HepG2 (cell line): ENCODE data around the gene IQCK. TPM values are rescaled to one million over a fixed set of nuclear protein-coding genes. Genes with fewer than 3 reads are reported as not detected.

Source experiments
- ATAC-seq: fragments of 200-7000 bp; cut with Tn5 transposase; 3 replicates; pipeline ENCODE4 v1.9.1; 2020; ENCODE audit warnings: mild to moderate bottlenecking, moderate library complexity
- BruUV-seq: library from RNA; stranded (reverse); fragments of 400-500 nt; replicated peaks from 2 replicates; lab custom pipeline; 2021; lab: Mats Ljungman, UMichigan
- CTCF ChIA-PET: fragments of 300-600 bp; formaldehyde crosslinking; extraction: SDS; loops from one replicate; lab custom pipeline; 2021; ENCODE audit warnings: low total read pairs, inconsistent platforms, low intra/inter-chr PET ratio; lab: Yijun Ruan, JAX
- POLR2A ChIA-PET: fragments of 350-600 bp; sonication (Branson Sonifier 250); formaldehyde crosslinking; loops from one replicate; lab custom pipeline; 2020; ENCODE audit warnings: antibody characterized with exemption, inconsistent platforms; lab: Yijun Ruan, JAX
- DNase-seq: peaks from one replicate; pipeline ENCODE4 v3.0.0-alpha.2; 2015; ENCODE audit warnings: low spot score
- FAIRE-seq: peaks from 3 replicates; lab custom pipeline; 2011; peaks lifted over from hg19 to GRCh38; lab: Jason Lieb, UNC
- H2AFZ ChIP-seq: one replicate; pipeline ENCODE4 v1.6.1; 2011; ENCODE audit warnings: low read length, inconsistent platforms
- H3K27ac ChIP-seq: fragments of 300-600 bp; 3 replicates; pipeline ENCODE4 v1.8.0; 2011; ENCODE audit warnings: mixed run types, mild to moderate bottlenecking, mixed read lengths, low read length, inconsistent platforms; ENCODE audit not compliant: insufficient read depth; ENCODE audit errors: extremely low read length
- H3K27me3 ChIP-seq, 2 experiments: fragments of 200-600 bp in 1 of 2; 2 replicates in 1 of 2; 3 replicates in 1 of 2; pipeline versions ENCODE4 v1.6.0 to v1.8.0; 2011; ENCODE audit warnings: low read length in 2 of 2, mild to moderate bottlenecking in 2 of 2, moderate library complexity in 2 of 2, inconsistent platforms in 1 of 2; ENCODE audit not compliant: insufficient read depth in 2 of 2, control insufficient read depth in 1 of 2
- H3K36me3 ChIP-seq, 2 experiments: fragments of 200-600 bp in 1 of 2; replicated peaks in 1 of 2; 2 replicates in 1 of 2; 3 replicates in 1 of 2; pipeline versions ENCODE4 v1.5.1 to v1.8.0; 2011; ENCODE audit warnings: low read length in 2 of 2, inconsistent platforms in 1 of 2; ENCODE audit not compliant: insufficient read depth in 2 of 2, control insufficient read depth in 1 of 2
- H3K4me1 ChIP-seq: 2 replicates; pipeline ENCODE4 v1.5.1; 2012; ENCODE audit warnings: low read length, inconsistent platforms; ENCODE audit not compliant: insufficient read depth
- H3K4me2 ChIP-seq: 2 replicates; pipeline ENCODE4 v1.6.0; 2011; ENCODE audit warnings: low read depth, low read length, inconsistent platforms
- H3K4me3 ChIP-seq, 3 experiments: fragments of 200-600 bp in 1 of 3; sonication (generic), shearing (Covaris generic) in 1 of 3; replicated peaks in 1 of 3; 2 replicates each; pipeline ENCODE4 v1.5.1; 2011 to 2016; ENCODE audit warnings: low read length in 3 of 3, inconsistent platforms in 2 of 3, low read depth in 2 of 3, mild to moderate bottlenecking in 2 of 3, control low read depth in 1 of 3, mixed read lengths in 1 of 3; ENCODE audit not compliant: insufficient read depth in 1 of 3
- H3K79me2 ChIP-seq: one replicate; pipeline ENCODE4 v1.6.1; 2011; ENCODE audit warnings: low read length, inconsistent platforms; ENCODE audit not compliant: insufficient read depth
- H3K9ac ChIP-seq: 2 replicates; pipeline ENCODE4 v1.6.0; 2011; ENCODE audit warnings: mild to moderate bottlenecking, low read depth, low read length, inconsistent platforms; ENCODE audit not compliant: insufficient read depth
- H3K9me3 ChIP-seq: 2 replicates; pipeline ENCODE4 v1.5.1; 2012; ENCODE audit warnings: mild to moderate bottlenecking, low read length
- H4K20me1 ChIP-seq: 2 replicates; pipeline ENCODE4 v1.6.0; 2011; ENCODE audit warnings: inconsistent platforms, mild to moderate bottlenecking, low read length, moderate library complexity; ENCODE audit not compliant: insufficient read depth
- CEBPB ChIP-seq: IDR thresholded peaks from 2 replicates; pipeline ENCODE4 v1.6.1; 2011; ENCODE audit warnings: low read depth, low read length, improper control_type of control experiment, borderline replicate concordance
- GTF2F1 ChIP-seq: fragments of 150-350 bp; IDR thresholded peaks from 2 replicates; pipeline ENCODE4 v1.6.1; 2014; ENCODE audit warnings: low read length
- HNF4G ChIP-seq, 2 experiments: sonication (generic) in 1 of 2; formaldehyde crosslinking in 1 of 2; IDR thresholded peaks; 2 replicates each; pipeline versions ENCODE4 v1.4.0 to v1.6.1; 2011 to 2020; ENCODE audit warnings: borderline replicate concordance in 2 of 2, low read depth in 2 of 2, mild to moderate bottlenecking in 2 of 2, low read length in 1 of 2, missing genetic modification reagents in 1 of 2, moderate library complexity in 1 of 2
- NAIF1 ChIP-seq: sonication (generic); formaldehyde crosslinking; IDR thresholded peaks from 2 replicates; pipeline ENCODE4 v1.5.0; 2020; ENCODE audit warnings: mild to moderate bottlenecking, missing genetic modification reagents, borderline replicate concordance
- PLRG1 ChIP-seq: fragments of 450-650 bp; conservative IDR thresholded peaks from 2 replicates; pipeline ENCODE4 v1.6.1; 2016
- TBL1XR1 ChIP-seq: fragments of 150-350 bp; IDR thresholded peaks from 2 replicates; pipeline ENCODE4 v1.6.1; 2014; ENCODE audit warnings: borderline replicate concordance, low read length; ENCODE audit not compliant: partially characterized antibody
- ZMYM2 ChIP-seq: sonication (generic); formaldehyde crosslinking; IDR thresholded peaks from 2 replicates; pipeline ENCODE4 v1.8.0; 2022; ENCODE audit warnings: mild to moderate bottlenecking, missing genetic modification reagents
- ZNF253 ChIP-seq: sonication (generic); formaldehyde crosslinking; IDR thresholded peaks from 2 replicates; pipeline ENCODE4 v1.8.0; 2022; ENCODE audit warnings: mild to moderate bottlenecking, missing genetic modification reagents, borderline replicate concordance
- ZNF550 ChIP-seq: sonication (generic); formaldehyde crosslinking; IDR thresholded peaks from 2 replicates; pipeline ENCODE4 v1.4.0; 2020; ENCODE audit warnings: mild to moderate bottlenecking, missing genetic modification reagents, borderline replicate concordance
- ZNF670 ChIP-seq: sonication (generic); formaldehyde crosslinking; IDR thresholded peaks from 2 replicates; pipeline ENCODE4 v1.8.0; 2022; ENCODE audit warnings: mild to moderate bottlenecking, missing genetic modification reagents, borderline replicate concordance
- ZNF713 ChIP-seq: sonication (generic); formaldehyde crosslinking; IDR thresholded peaks from 2 replicates; pipeline ENCODE4 v1.4.0; 2020; ENCODE audit warnings: mild to moderate bottlenecking, missing genetic modification reagents
- WGBS: methylation state at CpG from one replicate; pipeline ENCODE4 v1.1.6; 2017; ENCODE audit warnings: low lambda C conversion rate; 5-methylcytosine and 5-hydroxymethylcytosine counted together
- in situ Hi-C: cut with HindIII; loops from 2 replicates; pipeline ENCODE4 v1.10.0; 2017; ENCODE audit warnings: low pct_unique_long_range_greater_than_20kb; ENCODE audit not compliant: extremely low pct_ligation_motif_present
- intact Hi-C: fragments of 100-400 bp; cut with micrococcal nuclease; formaldehyde crosslinking; loops from one replicate; pipeline ENCODE4 v1.10.0; 2022; ENCODE audit not compliant: unreplicated experiment
- polyA plus RNA-seq, 8 experiments: library from polyadenylated mRNA; depleted of rRNA in 3 of 8; stranded (reverse) in 7 of 8; unstranded in 1 of 8; fragments of >200 nt; fragmentation: Illumina TruSeq in 4 of 8; extraction: Trizol in 4 of 8; gene quantifications; 2 replicates each; pipeline versions ENCODE4 v1.2.1 to v1.2.3, GENCODE V29; 2011 to 2016; ENCODE audit warnings: low read depth in 4 of 8, missing spikeins in 1 of 8, mixed read lengths in 1 of 8; ENCODE audit not compliant: insufficient read depth in 1 of 8
- total RNA-seq, 5 experiments: library from RNA; depleted of rRNA; stranded (reverse); fragments of >200 nt; fragmentation: Illumina TruSeq; extraction: Trizol; gene quantifications; 2 replicates each; pipeline ENCODE4 v1.2.3, GENCODE V29; 2016; ENCODE audit warnings: low read depth in 1 of 5

The IQCK gene
- total and polyA plus RNA-seq, 2 of the 13 experiments (the other 11 are each of a cell fraction or from before 2014, with no cell fraction given): 5.1 to 7.3 TPM

- 93% methylated on average over 3 of the region's 3 CpGs for WGBS
- DNase-seq (no peak), FAIRE-seq (no peak), ATAC-seq (no peak)
- no peaks in the 10 kb centered on the region for H3K27me3 ChIP-seq
- TF ChIP-seq ZNF253 (CRISPR knock-in tag): no peak
- TF ChIP-seq CEBPB: peak; percentile 66; the same call in 1 of the 2 replicates
- ChIA-PET POLR2A (interaction anchor here (1.2 kb wide), 1 partner anchor 11 kb away, joined by 3 read pairs; the partner anchor contains the start of genes IQCK and KNOP1), CTCF (no interaction called here)
- no peaks in the 10 kb centered on the region for H4K20me1 ChIP-seq
- H3K36me3 ChIP-seq: no peaks in the 10 kb centered on the region
- in situ Hi-C loops (no loop called here), intact Hi-C loops (no loop called here)
- H3K79me2 ChIP-seq: no peaks in the 10 kb centered on the region
- H3K27ac ChIP-seq: no peak overlapping the region
- no peak overlapping the region for H3K9ac ChIP-seq
- no peaks in the 10 kb centered on the region for H3K4me1 ChIP-seq
- no TSS peak for BruUV-seq
- no peak overlapping the region for H3K4me2 ChIP-seq
- H3K9me3 ChIP-seq: no peaks in the 10 kb centered on the region
- H2AFZ ChIP-seq: no peak overlapping the region
- no peak overlapping the region for H3K4me3 ChIP-seq
These were observed 10.5 kb downstream of the IQCK start for GRCh38 chr16:19728636-19728965.

GRCh38 chr16:19733551-19733950 is 15.5 kb downstream of the IQCK start:
- Histone ChIP-seq H3K79me2 (no peaks in the 10 kb centered on the region), H3K27me3 (no peaks in the 10 kb centered on the region), H3K4me3 (no peak overlapping the region), H3K4me2 (no peak overlapping the region), H3K9ac (no peak overlapping the region), H3K36me3 (no peaks in the 10 kb centered on the region), H3K4me1 (peaks cover 9% of the 10 kb centered on the region), H2AFZ (no peak overlapping the region), H3K9me3 (no peaks in the 10 kb centered on the region), H3K27ac (no peak overlapping the region), H4K20me1 (no peaks in the 10 kb centered on the region)
- no TSS peak for BruUV-seq
- ATAC-seq (no peak), DNase-seq (no peak), FAIRE-seq (no peak)
- POLR2A ChIA-PET: interaction anchor here (1.0 to 1.6 kb wide), 2 partner anchors 10 to 15 kb away, joined by 3 to 4 read pairs; partner anchors contain the start of genes IQCK and KNOP1
- CTCF ChIA-PET: no interaction called here
- in situ Hi-C loops (no loop called here), intact Hi-C loops (no loop called here)
- 96% methylated on average over 6 of the region's 6 CpGs for WGBS
- TF ChIP-seq HNF4G (IDR thresholded peaks at IDR 0.05; ENCODE audit: borderline replicate concordance, low read depth, low read length) (no peak), HNF4G (CRISPR knock-in tag; IDR thresholded peaks at IDR 0.05; ENCODE audit: borderline replicate concordance, low read depth) (no peak), PLRG1 (no peak), ZNF713 (CRISPR knock-in tag) (no peak), ZNF550 (CRISPR knock-in tag) (no peak), GTF2F1 (no peak), TBL1XR1 (no peak), NAIF1 (CRISPR knock-in tag) (no peak), ZMYM2 (CRISPR knock-in tag) (no peak), ZNF670 (CRISPR knock-in tag) (no peak)
